HepG2 (cell line): ENCODE measurements around the gene PSG5.
"Not testable (repeated sequence)": the region's sequence is repeated elsewhere in the genome, so short reads cannot be mapped to it uniquely, and the experiment has no call there.

Experiments used
- BRF2 ChIP-seq: sonication (generic); formaldehyde crosslinking; IDR thresholded peaks from 2 replicates; pipeline ENCODE4 v1.8.1; 2022; ENCODE audit warnings: mild to moderate bottlenecking, missing genetic modification reagents
- CREB1 ChIP-seq, 2 experiments: fragments of 450-650 bp in 1 of 2; IDR thresholded peaks; 2 replicates each; pipeline ENCODE4 v1.6.1; 2016 to 2017; ENCODE audit warnings: control low read depth in 1 of 2, mild to moderate bottlenecking in 1 of 2, missing compliant biosample characterization in 1 of 2, missing genetic modification characterization in 1 of 2
- FOXO1 ChIP-seq: sonication (generic); formaldehyde crosslinking; IDR thresholded peaks from 2 replicates; pipeline ENCODE4 v1.4.0; 2020; ENCODE audit warnings: missing genetic modification reagents
- KLF12 ChIP-seq: sonication (generic); formaldehyde crosslinking; IDR thresholded peaks from 2 replicates; pipeline ENCODE4 v1.4.0; 2020; ENCODE audit warnings: missing genetic modification reagents, borderline replicate concordance
- NBN ChIP-seq: fragments of 450-650 bp; conservative IDR thresholded peaks from 2 replicates; pipeline ENCODE4 v1.6.1; 2017
- POLR2A ChIP-seq, 2 experiments: IDR thresholded peaks; 2 replicates each; pipeline ENCODE4 v1.6.1; 2011; ENCODE audit warnings: low read depth in 2 of 2, low read length in 2 of 2, mild to moderate bottlenecking in 1 of 2, moderate library complexity in 1 of 2; ENCODE audit not compliant: insufficient read depth in 1 of 2
- SP1 ChIP-seq, 2 experiments: fragments of 450-650 bp in 1 of 2; sonication (generic) in 1 of 2; formaldehyde crosslinking in 1 of 2; IDR thresholded peaks; 2 replicates each; pipeline versions ENCODE4 v1.4.0 to v1.6.1; 2016 to 2020; ENCODE audit warnings: missing genetic modification reagents in 1 of 2
- SRY ChIP-seq: sonication (generic); formaldehyde crosslinking; IDR thresholded peaks from 2 replicates; pipeline ENCODE4 v1.8.0; 2022; ENCODE audit warnings: mild to moderate bottlenecking, missing genetic modification reagents
- ZNF224 ChIP-seq: sonication (generic); formaldehyde crosslinking; IDR thresholded peaks from 2 replicates; pipeline ENCODE4 v1.5.0; 2020; ENCODE audit warnings: mild to moderate bottlenecking, missing genetic modification reagents
- ZNF235 ChIP-seq: sonication (generic); formaldehyde crosslinking; IDR thresholded peaks from 2 replicates; pipeline ENCODE4 v1.8.1; 2023; ENCODE audit warnings: mild to moderate bottlenecking, missing genetic modification reagents, borderline replicate concordance
- TF ChIP-seq, protein P1 (sequence below): sonication (generic); formaldehyde crosslinking; IDR thresholded peaks from 2 replicates; pipeline ENCODE4 v1.5.0; 2020; ENCODE audit warnings: mild to moderate bottlenecking, missing genetic modification reagents, moderate library complexity
- TF ChIP-seq, protein P2 (sequence below): IDR thresholded peaks from 2 replicates; pipeline ENCODE4 v1.6.1; 2016; ENCODE audit warnings: low read depth, borderline replicate concordance
- TF ChIP-seq, protein P3 (sequence below): sonication (generic); formaldehyde crosslinking; IDR thresholded peaks from 2 replicates; pipeline ENCODE4 v1.5.0; 2020; ENCODE audit warnings: mild to moderate bottlenecking, low read depth, missing genetic modification reagents, borderline replicate concordance
- TF ChIP-seq, protein P4 (sequence below): sonication (generic); formaldehyde crosslinking; IDR thresholded peaks from 2 replicates; pipeline ENCODE4 v1.4.0; 2020; ENCODE audit warnings: missing genetic modification reagents

- TF ChIP-seq, protein P1, sequence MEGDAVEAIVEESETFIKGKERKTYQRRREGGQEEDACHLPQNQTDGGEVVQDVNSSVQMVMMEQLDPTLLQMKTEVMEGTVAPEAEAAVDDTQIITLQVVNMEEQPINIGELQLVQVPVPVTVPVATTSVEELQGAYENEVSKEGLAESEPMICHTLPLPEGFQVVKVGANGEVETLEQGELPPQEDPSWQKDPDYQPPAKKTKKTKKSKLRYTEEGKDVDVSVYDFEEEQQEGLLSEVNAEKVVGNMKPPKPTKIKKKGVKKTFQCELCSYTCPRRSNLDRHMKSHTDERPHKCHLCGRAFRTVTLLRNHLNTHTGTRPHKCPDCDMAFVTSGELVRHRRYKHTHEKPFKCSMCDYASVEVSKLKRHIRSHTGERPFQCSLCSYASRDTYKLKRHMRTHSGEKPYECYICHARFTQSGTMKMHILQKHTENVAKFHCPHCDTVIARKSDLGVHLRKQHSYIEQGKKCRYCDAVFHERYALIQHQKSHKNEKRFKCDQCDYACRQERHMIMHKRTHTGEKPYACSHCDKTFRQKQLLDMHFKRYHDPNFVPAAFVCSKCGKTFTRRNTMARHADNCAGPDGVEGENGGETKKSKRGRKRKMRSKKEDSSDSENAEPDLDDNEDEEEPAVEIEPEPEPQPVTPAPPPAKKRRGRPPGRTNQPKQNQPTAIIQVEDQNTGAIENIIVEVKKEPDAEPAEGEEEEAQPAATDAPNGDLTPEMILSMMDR (CRISPR knock-in tag): not testable (repeated sequence)
- TF ChIP-seq ZNF224 (CRISPR knock-in tag); SRY (CRISPR knock-in tag); NBN; KLF12 (CRISPR knock-in tag); CREB1 (IDR thresholded peaks at IDR 0.05); CREB1 (CRISPR knock-in tag; IDR thresholded peaks at IDR 0.05); FOXO1 (CRISPR knock-in tag); ZNF235; BRF2 (CRISPR knock-in tag); POLR2A (IDR thresholded peaks at IDR 0.05; ENCODE audit: insufficient read depth in 1 of 2, low read depth in 2 of 2, low read length in 2 of 2); SP1 (IDR thresholded peaks at IDR 0.05); SP1 (CRISPR knock-in tag; IDR thresholded peaks at IDR 0.05): not testable (repeated sequence)
- TF ChIP-seq, protein P2, sequence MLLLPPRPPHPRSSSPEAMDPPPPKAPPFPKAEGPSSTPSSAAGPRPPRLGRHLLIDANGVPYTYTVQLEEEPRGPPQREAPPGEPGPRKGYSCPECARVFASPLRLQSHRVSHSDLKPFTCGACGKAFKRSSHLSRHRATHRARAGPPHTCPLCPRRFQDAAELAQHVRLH (CRISPR knock-in tag): not testable (repeated sequence)
- TF ChIP-seq, protein P3, sequence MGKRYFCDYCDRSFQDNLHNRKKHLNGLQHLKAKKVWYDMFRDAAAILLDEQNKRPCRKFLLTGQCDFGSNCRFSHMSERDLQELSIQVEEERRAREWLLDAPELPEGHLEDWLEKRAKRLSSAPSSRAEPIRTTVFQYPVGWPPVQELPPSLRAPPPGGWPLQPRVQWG (CRISPR knock-in tag): not testable (repeated sequence)
- TF ChIP-seq, protein P4, sequence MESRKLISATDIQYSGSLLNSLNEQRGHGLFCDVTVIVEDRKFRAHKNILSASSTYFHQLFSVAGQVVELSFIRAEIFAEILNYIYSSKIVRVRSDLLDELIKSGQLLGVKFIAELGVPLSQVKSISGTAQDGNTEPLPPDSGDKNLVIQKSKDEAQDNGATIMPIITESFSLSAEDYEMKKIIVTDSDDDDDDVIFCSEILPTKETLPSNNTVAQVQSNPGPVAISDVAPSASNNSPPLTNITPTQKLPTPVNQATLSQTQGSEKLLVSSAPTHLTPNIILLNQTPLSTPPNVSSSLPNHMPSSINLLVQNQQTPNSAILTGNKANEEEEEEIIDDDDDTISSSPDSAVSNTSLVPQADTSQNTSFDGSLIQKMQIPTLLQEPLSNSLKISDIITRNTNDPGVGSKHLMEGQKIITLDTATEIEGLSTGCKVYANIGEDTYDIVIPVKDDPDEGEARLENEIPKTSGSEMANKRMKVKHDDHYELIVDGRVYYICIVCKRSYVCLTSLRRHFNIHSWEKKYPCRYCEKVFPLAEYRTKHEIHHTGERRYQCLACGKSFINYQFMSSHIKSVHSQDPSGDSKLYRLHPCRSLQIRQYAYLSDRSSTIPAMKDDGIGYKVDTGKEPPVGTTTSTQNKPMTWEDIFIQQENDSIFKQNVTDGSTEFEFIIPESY (CRISPR knock-in tag): not testable (repeated sequence)
Observed at GRCh38 chr19:43228730-43229129, 42.4 kb upstream of the PSG5 start.
